Measurements from ENCODE around the gene F12.

The F12 gene

DNA sequence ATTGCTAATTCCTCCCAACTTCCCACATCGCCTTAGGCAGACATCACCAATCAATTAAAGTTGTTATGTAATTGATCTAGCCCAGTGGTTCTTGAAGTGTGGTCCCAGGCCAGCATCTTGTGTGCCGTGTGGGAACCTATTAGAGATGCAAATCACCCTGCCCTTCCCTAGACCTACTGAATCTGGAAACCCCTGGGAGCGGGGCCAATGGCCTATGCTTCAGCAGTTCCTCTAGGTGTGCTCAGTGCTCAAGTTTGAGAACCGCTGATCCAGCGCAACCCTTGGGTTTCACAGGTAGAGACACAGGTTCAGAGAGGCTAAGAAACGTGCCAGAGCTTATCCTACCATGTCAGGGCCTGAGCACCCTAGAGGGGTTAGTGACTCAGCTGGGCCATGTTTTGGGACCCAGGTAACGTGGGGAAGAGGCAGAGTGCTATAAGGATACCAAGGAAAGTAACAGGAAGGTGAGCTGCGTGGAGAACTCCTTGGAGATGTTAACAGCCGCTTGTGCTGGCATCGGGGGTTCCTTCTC, 20.8 kb downstream of the F12 start:
- no peak overlapping the region for H3K4me3 ChIP-seq (replicated peaks; ENCODE audit: insufficient read depth, low read length)
- no peaks in the 10 kb centered on the region for H3K27me3 ChIP-seq (ENCODE audit: insufficient read depth, poor library complexity, severe bottlenecking)
- TF ChIP-seq, protein P1, sequence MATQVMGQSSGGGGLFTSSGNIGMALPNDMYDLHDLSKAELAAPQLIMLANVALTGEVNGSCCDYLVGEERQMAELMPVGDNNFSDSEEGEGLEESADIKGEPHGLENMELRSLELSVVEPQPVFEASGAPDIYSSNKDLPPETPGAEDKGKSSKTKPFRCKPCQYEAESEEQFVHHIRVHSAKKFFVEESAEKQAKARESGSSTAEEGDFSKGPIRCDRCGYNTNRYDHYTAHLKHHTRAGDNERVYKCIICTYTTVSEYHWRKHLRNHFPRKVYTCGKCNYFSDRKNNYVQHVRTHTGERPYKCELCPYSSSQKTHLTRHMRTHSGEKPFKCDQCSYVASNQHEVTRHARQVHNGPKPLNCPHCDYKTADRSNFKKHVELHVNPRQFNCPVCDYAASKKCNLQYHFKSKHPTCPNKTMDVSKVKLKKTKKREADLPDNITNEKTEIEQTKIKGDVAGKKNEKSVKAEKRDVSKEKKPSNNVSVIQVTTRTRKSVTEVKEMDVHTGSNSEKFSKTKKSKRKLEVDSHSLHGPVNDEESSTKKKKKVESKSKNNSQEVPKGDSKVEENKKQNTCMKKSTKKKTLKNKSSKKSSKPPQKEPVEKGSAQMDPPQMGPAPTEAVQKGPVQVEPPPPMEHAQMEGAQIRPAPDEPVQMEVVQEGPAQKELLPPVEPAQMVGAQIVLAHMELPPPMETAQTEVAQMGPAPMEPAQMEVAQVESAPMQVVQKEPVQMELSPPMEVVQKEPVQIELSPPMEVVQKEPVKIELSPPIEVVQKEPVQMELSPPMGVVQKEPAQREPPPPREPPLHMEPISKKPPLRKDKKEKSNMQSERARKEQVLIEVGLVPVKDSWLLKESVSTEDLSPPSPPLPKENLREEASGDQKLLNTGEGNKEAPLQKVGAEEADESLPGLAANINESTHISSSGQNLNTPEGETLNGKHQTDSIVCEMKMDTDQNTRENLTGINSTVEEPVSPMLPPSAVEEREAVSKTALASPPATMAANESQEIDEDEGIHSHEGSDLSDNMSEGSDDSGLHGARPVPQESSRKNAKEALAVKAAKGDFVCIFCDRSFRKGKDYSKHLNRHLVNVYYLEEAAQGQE (IDR thresholded peaks at IDR 0.05; ENCODE audit: insufficient replicate concordance, low read depth) = no peak
- TF ChIP-seq SPI1 (IDR thresholded peaks at IDR 0.05; ENCODE audit: borderline replicate concordance, low read depth) (no peak), GABPA (IDR thresholded peaks at IDR 0.05; ENCODE audit: low read depth) (no peak), POLR2AphosphoS5 (IDR thresholded peaks at IDR 0.05; ENCODE audit: low read depth) (no peak)
- TF ChIP-seq, protein P2, sequence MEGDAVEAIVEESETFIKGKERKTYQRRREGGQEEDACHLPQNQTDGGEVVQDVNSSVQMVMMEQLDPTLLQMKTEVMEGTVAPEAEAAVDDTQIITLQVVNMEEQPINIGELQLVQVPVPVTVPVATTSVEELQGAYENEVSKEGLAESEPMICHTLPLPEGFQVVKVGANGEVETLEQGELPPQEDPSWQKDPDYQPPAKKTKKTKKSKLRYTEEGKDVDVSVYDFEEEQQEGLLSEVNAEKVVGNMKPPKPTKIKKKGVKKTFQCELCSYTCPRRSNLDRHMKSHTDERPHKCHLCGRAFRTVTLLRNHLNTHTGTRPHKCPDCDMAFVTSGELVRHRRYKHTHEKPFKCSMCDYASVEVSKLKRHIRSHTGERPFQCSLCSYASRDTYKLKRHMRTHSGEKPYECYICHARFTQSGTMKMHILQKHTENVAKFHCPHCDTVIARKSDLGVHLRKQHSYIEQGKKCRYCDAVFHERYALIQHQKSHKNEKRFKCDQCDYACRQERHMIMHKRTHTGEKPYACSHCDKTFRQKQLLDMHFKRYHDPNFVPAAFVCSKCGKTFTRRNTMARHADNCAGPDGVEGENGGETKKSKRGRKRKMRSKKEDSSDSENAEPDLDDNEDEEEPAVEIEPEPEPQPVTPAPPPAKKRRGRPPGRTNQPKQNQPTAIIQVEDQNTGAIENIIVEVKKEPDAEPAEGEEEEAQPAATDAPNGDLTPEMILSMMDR (IDR thresholded peaks at IDR 0.05; ENCODE audit: insufficient read depth, low read length) = no peak
- DNase-seq (ENCODE audit: low read depth in 1 of 2, low spot score in 1 of 2) = no peak
- H3K27ac ChIP-seq (replicated peaks) = no peak overlapping the region

DNA sequence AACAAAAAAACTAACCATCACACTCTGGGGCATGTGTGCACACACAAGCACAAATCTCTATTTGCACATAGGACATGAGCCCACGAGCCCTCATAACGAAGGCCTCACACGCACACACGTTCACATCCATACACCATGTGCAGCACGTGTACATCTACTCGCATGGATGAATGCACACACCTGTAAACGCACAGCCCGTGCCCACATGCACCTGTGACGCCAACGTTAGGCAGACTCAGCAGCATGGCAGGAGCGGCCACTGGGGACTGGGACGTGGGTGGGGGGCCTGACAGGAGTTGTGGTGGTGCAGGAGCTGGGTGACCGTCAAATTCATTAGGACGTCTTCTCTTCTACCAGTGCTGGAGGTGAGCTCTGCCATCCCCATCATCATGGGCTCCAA, 22.0 kb downstream of the F12 start:
- H3K4me3 ChIP-seq (replicated peaks; ENCODE audit: insufficient read depth, low read length) = no peak overlapping the region
- TF ChIP-seq SPI1 (IDR thresholded peaks at IDR 0.05; ENCODE audit: borderline replicate concordance, low read depth) (no peak), POLR2AphosphoS5 (IDR thresholded peaks at IDR 0.05; ENCODE audit: low read depth) (no peak), GABPA (IDR thresholded peaks at IDR 0.05; ENCODE audit: low read depth) (no peak)
- TF ChIP-seq, protein P1 (IDR thresholded peaks at IDR 0.05; ENCODE audit: insufficient replicate concordance, low read depth) = no peak
- TF ChIP-seq, protein P2 (IDR thresholded peaks at IDR 0.05; ENCODE audit: insufficient read depth, low read length) = no peak
- no peak for DNase-seq (ENCODE audit: low read depth in 1 of 2, low spot score in 1 of 2)
- no peaks in the 10 kb centered on the region for H3K27me3 ChIP-seq (ENCODE audit: insufficient read depth, poor library complexity, severe bottlenecking)
- no peak overlapping the region for H3K27ac ChIP-seq (replicated peaks)

DNA sequence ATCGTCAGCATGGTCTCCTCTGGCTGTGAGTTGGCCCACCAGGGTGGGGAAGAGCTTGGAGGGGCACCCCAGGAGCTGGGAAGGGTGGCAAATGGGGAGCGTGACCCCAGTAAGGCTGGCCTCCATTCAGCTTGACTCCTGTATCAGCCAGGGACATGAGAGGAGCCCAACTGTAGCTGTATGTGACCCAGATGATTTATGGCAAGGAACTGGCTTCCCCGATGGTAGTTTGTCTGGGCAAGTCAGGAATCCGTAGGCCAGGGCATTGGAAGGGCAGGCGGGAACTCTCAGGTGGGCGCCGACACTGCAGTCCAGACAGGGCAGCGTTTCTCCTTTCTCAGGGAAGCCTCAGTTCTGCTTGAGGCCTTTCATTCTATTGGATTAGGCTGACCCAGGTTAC, 22.8 kb downstream of the F12 start:
- no peak overlapping the region for H3K27ac ChIP-seq (replicated peaks)
- no peak for TF ChIP-seq GABPA (IDR thresholded peaks at IDR 0.05; ENCODE audit: low read depth)
- TF ChIP-seq SPI1 (IDR thresholded peaks at IDR 0.05; ENCODE audit: borderline replicate concordance, low read depth) = no peak
- TF ChIP-seq, protein P1 (IDR thresholded peaks at IDR 0.05; ENCODE audit: insufficient replicate concordance, low read depth) = no peak
- TF ChIP-seq, protein P2 (IDR thresholded peaks at IDR 0.05; ENCODE audit: insufficient read depth, low read length) = no peak
- TF ChIP-seq POLR2AphosphoS5 (IDR thresholded peaks at IDR 0.05; ENCODE audit: low read depth) = no peak
- H3K27me3 ChIP-seq (ENCODE audit: insufficient read depth, poor library complexity, severe bottlenecking) = no peaks in the 10 kb centered on the region
- no peak overlapping the region for H3K4me3 ChIP-seq (replicated peaks; ENCODE audit: insufficient read depth, low read length)
- DNase-seq (ENCODE audit: low read depth in 1 of 2, low spot score in 1 of 2) = no peak

Measured in HL-60 (cell line).